Measurements from ENCODE around the gene IRS1.

IRS1 gene

GRCh38 chr2:226813148-226813701, 13.6 kb upstream of the IRS1 start:
- DNase-seq (ENCODE audit: low read depth), result no peak

- DNase-seq (ENCODE audit: low read depth), result no peak
Measured at GRCh38 chr2:226803410-226803809, 3.8 kb upstream of the IRS1 start.

- DNase-seq (ENCODE audit: low read depth), result no peak
Measured at GRCh38 chr2:226802573-226802972, 3.0 kb upstream of the IRS1 start.

- DNase-seq (ENCODE audit: low read depth), result no peak
Measured at GRCh38 chr2:226800941-226801784, 1.5 kb upstream of the IRS1 start.

GRCh38 chr2:226799976-226800940, 638 bp upstream of the IRS1 start:
- DNase-seq (ENCODE audit: low read depth), result no peak

- DNase-seq (ENCODE audit: low read depth), result no peak
Measured at GRCh38 chr2:226798422-226799210, 1.0 kb downstream of the IRS1 start.

- DNase-seq (ENCODE audit: low read depth), result no peak
Measured at GRCh38 chr2:226797989-226798421, 1.6 kb downstream of the IRS1 start.

- DNase-seq (ENCODE audit: low read depth), result no peak
Measured at GRCh38 chr2:226797289-226797988, 2.2 kb downstream of the IRS1 start.

GRCh38 chr2:226796840-226797288, 2.8 kb downstream of the IRS1 start:
- no peak for DNase-seq (ENCODE audit: low read depth)

- no peak for DNase-seq (ENCODE audit: low read depth)
Measured at GRCh38 chr2:226796012-226796839, 3.4 kb downstream of the IRS1 start.

GRCh38 chr2:226795281-226796011, 4.2 kb downstream of the IRS1 start:
- DNase-seq (ENCODE audit: low read depth), result no peak

- no peak for DNase-seq (ENCODE audit: low read depth)
Measured at GRCh38 chr2:226794751-226795171, 4.9 kb downstream of the IRS1 start.

GRCh38 chr2:226794196-226794661, 5.4 kb downstream of the IRS1 start:
- no peak for DNase-seq (ENCODE audit: low read depth)

- no peak for DNase-seq (ENCODE audit: low read depth)
Measured at GRCh38 chr2:226793646-226794045, 6.0 kb downstream of the IRS1 start.

GRCh38 chr2:226792155-226792881, 7.3 kb downstream of the IRS1 start:
- no peak for DNase-seq (ENCODE audit: low read depth)

- no peak for DNase-seq (ENCODE audit: low read depth)
Measured at GRCh38 chr2:226791487-226792081, 8.0 kb downstream of the IRS1 start.

GRCh38 chr2:226791056-226791486, 8.5 kb downstream of the IRS1 start:
- no peak for DNase-seq (ENCODE audit: low read depth)

GRCh38 chr2:226790431-226790830, 9.2 kb downstream of the IRS1 start:
- DNase-seq (ENCODE audit: low read depth), result no peak
